Aorta (tissue), 5 donors: Measurements from ENCODE around the gene GALNT12. TPM values are rescaled to one million over a fixed set of nuclear protein-coding genes. Genes with fewer than 3 reads are reported as not detected.

Experiments
- ATAC-seq: fragments of 200-7000 bp; cut with Tn5 transposase; one replicate; pipeline ENCODE4 v1.9.1; 2022; ENCODE audit warnings: moderate library complexity; ENCODE audit not compliant: low FRiP score
- DNase-seq, 2 donors: peaks; one replicate each; pipeline ENCODE4 v3.0.0-alpha.2; 2020
- H3K27ac ChIP-seq, 2 donors: one replicate each; pipeline ENCODE4 v1.5.1; 2013; ENCODE audit warnings: low read length in 2 of 2, mild to moderate bottlenecking in 2 of 2, moderate library complexity in 2 of 2, control low read depth in 1 of 2, inconsistent platforms in 1 of 2, low read depth in 1 of 2
- H3K27me3 ChIP-seq, 2 donors: one replicate each; pipeline ENCODE4 v1.6.1; 2013; ENCODE audit warnings: control low read depth in 1 of 2, low read length in 1 of 2, mild to moderate bottlenecking in 1 of 2, moderate library complexity in 1 of 2; ENCODE audit not compliant: insufficient read depth in 2 of 2, control insufficient read depth in 1 of 2
- H3K36me3 ChIP-seq, 2 donors: one replicate each; pipeline ENCODE4 v1.6.1; 2013; ENCODE audit warnings: control low read depth in 1 of 2, low read length in 1 of 2, mild to moderate bottlenecking in 1 of 2; ENCODE audit not compliant: insufficient read depth in 2 of 2, control insufficient read depth in 1 of 2
- H3K4me1 ChIP-seq, 2 donors: one replicate each; pipeline ENCODE4 v1.6.1; 2013; ENCODE audit warnings: low read length in 2 of 2, control low read depth in 1 of 2, mild to moderate bottlenecking in 1 of 2, moderate library complexity in 1 of 2; ENCODE audit not compliant: insufficient read depth in 2 of 2, control insufficient read depth in 1 of 2
- H3K4me3 ChIP-seq, 2 donors: one replicate each; pipeline ENCODE4 v1.5.1; 2013; ENCODE audit warnings: low read length in 2 of 2, control low read depth in 1 of 2, mild to moderate bottlenecking in 1 of 2
- H3K9me3 ChIP-seq: one replicate; pipeline ENCODE4 v1.6.1; 2013; ENCODE audit warnings: mild to moderate bottlenecking, low read length; ENCODE audit not compliant: control insufficient read depth
- WGBS, 2 donors: extraction: QIAGEN DNeasy Blood & Tissue Kit; methylation state at CpG; one replicate each; pipeline ENCODE4 v1.1.7; 2013; 5-methylcytosine and 5-hydroxymethylcytosine counted together
- intact Hi-C, 2 donors: fragments of 100-400 bp; cut with DNase I; formaldehyde crosslinking; loops; one replicate each; pipeline versions ENCODE4 v1.14.2 to v1.15.0; 2022
- polyA plus RNA-seq, 2 donors: library from polyadenylated mRNA; stranded (reverse); fragments of 200-250 nt; gene quantifications; one replicate each; pipeline ENCODE4 v1.2.3, GENCODE V29; 2013
- total RNA-seq, 2 donors: library from RNA; stranded (reverse); fragmentation: NEBNext Ultra II Directional; extraction: Animal tissue kit (Norgen Biotek cat#: 25700); gene quantifications; one replicate each; pipeline ENCODE4 v1.2.1, GENCODE V29; 2021
- donor health status: healthy with polysubstance abuse.
- donor health status: Bipolar disorder and iron deficiency.
- donor health status: DM: no; HTN: no; CAD: no.
- donor health status: DM: no; HTN: no; CAD: no.
- donor health status: DM: yes; HTN: yes; CAD: no.

GALNT12 gene
- total and polyA plus RNA-seq, 4 donors = 2.9 to 12.6 (median 4.1) TPM

- WGBS, 2 donors = 0 to 1% methylated on average over 31 to 48 of the region's 48 CpGs
- intact Hi-C loops = loop anchor here in 1 of 2 donors (10.0 kb wide), 1 partner anchor 601 kb away; the partner anchor contains the start of gene CORO2A
- DNase-seq = peak; percentile 54 to 81
- no peaks in the 10 kb centered on the region for H3K9me3 ChIP-seq
- H3K27ac ChIP-seq = no peak overlapping the region
- peak; percentile 15 for ATAC-seq
- H3K36me3 ChIP-seq = no peaks in the 10 kb centered on the region
- no peaks in the 10 kb centered on the region for H3K27me3 ChIP-seq
- H3K4me1 ChIP-seq = no peaks in the 10 kb centered on the region
- H3K4me3 ChIP-seq = peak overlapping the region; percentile 64 to 88
Measured at GRCh38 chr9:98795970-98796363, 11.5 kb upstream of the GALNT12 start.

- H3K4me1 ChIP-seq = no peaks in the 10 kb centered on the region
- peak; percentile 85 to 95 for DNase-seq
- intact Hi-C loops = loop anchor here in 1 of 2 donors (10.0 kb wide), 1 partner anchor 602 kb away; the partner anchor contains the start of gene CORO2A
- H3K27me3 ChIP-seq = no peaks in the 10 kb centered on the region
- H3K4me3 ChIP-seq = peak within 1 kb of the TSS; percentile 64 to 88
- peak within 1 kb of the TSS in 1 of 2 donors; percentile 47 for H3K27ac ChIP-seq
- peak; percentile 95 for ATAC-seq
- WGBS, 2 donors = 5 to 7% methylated on average over 69 to 86 of the region's 86 CpGs
- H3K9me3 ChIP-seq = no peaks in the 10 kb centered on the region
- H3K36me3 ChIP-seq = no peaks in the 10 kb centered on the region
Measured at GRCh38 chr9:98796364-98797101, 10.9 kb upstream of the GALNT12 start, which contains the start of gene ANKS6. TSS of gene ANKS6 (minus strand) at chr9:98796555. CDS start at chr9:98796491, 64 bp downstream.

GRCh38 chr9:98797491-98797890 lies 10.0 kb upstream of the GALNT12 start:
- ATAC-seq (no peak), DNase-seq (no peak)
- intact Hi-C loops = loop anchor here in 1 of 2 donors (10.0 kb wide), 1 partner anchor 603 kb away; the partner anchor contains the start of gene CORO2A
- Histone ChIP-seq H3K27ac (no peak overlapping the region), H3K27me3 (no peaks in the 10 kb centered on the region), H3K4me1 (no peaks in the 10 kb centered on the region), H3K4me3 (no peak overlapping the region), H3K36me3 (no peaks in the 10 kb centered on the region), H3K9me3 (no peaks in the 10 kb centered on the region)
- WGBS, 2 donors = 91% methylated on average over 4 of the region's 4 CpGs

GRCh38 chr9:98798254-98798653 lies 9.2 kb upstream of the GALNT12 start:
- DNase-seq (no peak), ATAC-seq (no peak)
- no peak overlapping the region for H3K4me3 ChIP-seq
- WGBS, 2 donors = 98 to 100% methylated on average over 3 of the region's 3 CpGs
- no peaks in the 10 kb centered on the region for H3K36me3 ChIP-seq
- H3K27me3 ChIP-seq = no peaks in the 10 kb centered on the region
- H3K9me3 ChIP-seq = no peaks in the 10 kb centered on the region
- no peak overlapping the region for H3K27ac ChIP-seq
- intact Hi-C loops = loop anchor here in 1 of 2 donors (10.0 kb wide), 1 partner anchor 603 kb away; the partner anchor contains the start of gene CORO2A
- H3K4me1 ChIP-seq = no peaks in the 10 kb centered on the region

- DNase-seq = no peak
- no peaks in the 10 kb centered on the region for H3K27me3 ChIP-seq
- H3K36me3 ChIP-seq = no peaks in the 10 kb centered on the region
- H3K27ac ChIP-seq = no peak overlapping the region
- WGBS, 2 donors = 96 to 97% methylated on average over 1 of the region's 1 CpG
- ATAC-seq = no peak
- H3K9me3 ChIP-seq = no peaks in the 10 kb centered on the region
- intact Hi-C loops = no loop called here
- no peak overlapping the region for H3K4me3 ChIP-seq
- H3K4me1 ChIP-seq = no peaks in the 10 kb centered on the region
Measured at GRCh38 chr9:98801561-98801960, 5.9 kb upstream of the GALNT12 start.

GRCh38 chr9:98801969-98802371 lies 5.5 kb upstream of the GALNT12 start:
- intact Hi-C loops = no loop called here
- Histone ChIP-seq H3K27ac (no peak overlapping the region), H3K4me1 (no peaks in the 10 kb centered on the region), H3K36me3 (no peaks in the 10 kb centered on the region), H3K9me3 (no peaks in the 10 kb centered on the region), H3K4me3 (no peak overlapping the region), H3K27me3 (no peaks in the 10 kb centered on the region)
- DNase-seq (no peak), ATAC-seq (no peak)
- WGBS, 2 donors = 69 to 77% methylated on average over 1 of the region's 1 CpG

GRCh38 chr9:98804083-98804482 lies 3.4 kb upstream of the GALNT12 start:
- Histone ChIP-seq H3K36me3 (no peaks in the 10 kb centered on the region), H3K9me3 (no peaks in the 10 kb centered on the region), H3K27ac (no peak overlapping the region), H3K4me1 (no peaks in the 10 kb centered on the region), H3K27me3 (no peaks in the 10 kb centered on the region), H3K4me3 (no peak overlapping the region)
- WGBS, 2 donors = 3 to 5% methylated on average over 2 of the region's 2 CpGs
- ATAC-seq = no peak
- intact Hi-C loops = no loop called here
- no peak for DNase-seq

GRCh38 chr9:98805506-98806272 lies 1.8 kb upstream of the GALNT12 start:
- Histone ChIP-seq H3K36me3 (no peaks in the 10 kb centered on the region), H3K27me3 (no peaks in the 10 kb centered on the region), H3K27ac (no peak overlapping the region), H3K4me1 (no peaks in the 10 kb centered on the region), H3K9me3 (no peaks in the 10 kb centered on the region), H3K4me3 (no peak overlapping the region)
- 73 to 77% methylated on average over 8 of the region's 8 CpGs for WGBS, 2 donors
- DNase-seq (no peak), ATAC-seq (no peak)
- intact Hi-C loops = no loop called here
